HS-5 (cell line): ENCODE measurements around the gene HSPB6.
"Not testable (repeated sequence)": the region's sequence is repeated elsewhere in the genome, so short reads cannot be mapped to it uniquely, and the experiment has no call there.

Source experiments
- DNase-seq: peaks from one replicate; pipeline ENCODE4 v3.0.0-alpha.2; 2012; ENCODE audit warnings: low read depth

Gene HSPB6

GRCh38 chr19:35786299-35787160 is 29.7 kb upstream of the HSPB6 start:
- no peak for DNase-seq

GRCh38 chr19:35785339-35785627 is 28.5 kb upstream of the HSPB6 start:
- no peak for DNase-seq

- no peak for DNase-seq
Measured at GRCh38 chr19:35784503-35785338, 27.9 kb upstream of the HSPB6 start.

GRCh38 chr19:35783469-35784434 is 26.9 kb upstream of the HSPB6 start:
- DNase-seq, result no peak

GRCh38 chr19:35782589-35782988 is 25.8 kb upstream of the HSPB6 start:
- no peak for DNase-seq

- DNase-seq, result no peak
Measured at GRCh38 chr19:35781650-35782049, 24.8 kb upstream of the HSPB6 start.

GRCh38 chr19:35780717-35781116 is 23.9 kb upstream of the HSPB6 start:
- no peak for DNase-seq

- no peak for DNase-seq
Measured at GRCh38 chr19:35780058-35780457, 23.2 kb upstream of the HSPB6 start.

GRCh38 chr19:35779033-35779432 is 22.2 kb upstream of the HSPB6 start:
- no peak for DNase-seq

- DNase-seq, result no peak
Measured at GRCh38 chr19:35777961-35778360, 21.1 kb upstream of the HSPB6 start.

- no peak for DNase-seq
Measured at GRCh38 chr19:35777086-35777841, 20.4 kb upstream of the HSPB6 start.

- no peak for DNase-seq
Measured at GRCh38 chr19:35776102-35776788, 19.4 kb upstream of the HSPB6 start.

- DNase-seq, result peak; percentile 88
Measured at GRCh38 chr19:35775298-35776101, 18.7 kb upstream of the HSPB6 start, which contains the start of gene ARHGAP33. ARHGAP33 (plus strand) TSS chr19:35775564; CDS start chr19:35775659, 95 bp downstream.

GRCh38 chr19:35775046-35775297 is 18.1 kb upstream of the HSPB6 start:
- no peak for DNase-seq

- no peak for DNase-seq
Measured at GRCh38 chr19:35774274-35775045, 17.6 kb upstream of the HSPB6 start.

- DNase-seq, result no peak
Measured at GRCh38 chr19:35773020-35773806, 16.4 kb upstream of the HSPB6 start.

- not testable (repeated sequence) for DNase-seq
Measured at GRCh38 chr19:35772362-35772761, 15.5 kb upstream of the HSPB6 start.

GRCh38 chr19:35768082-35768421 is 11.2 kb upstream of the HSPB6 start:
- DNase-seq, result no peak
